HepG2 (cell line): Measurements from ENCODE around the gene FRMD4A. TPM values are rescaled to one million over a fixed set of nuclear protein-coding genes. Genes with fewer than 3 reads are reported as not detected.

Experiments
- ATAC-seq: fragments of 200-7000 bp; cut with Tn5 transposase; 3 replicates; pipeline ENCODE4 v1.9.1; 2020; ENCODE audit warnings: mild to moderate bottlenecking, moderate library complexity
- BruUV-seq: library from RNA; stranded (reverse); fragments of 400-500 nt; replicated peaks from 2 replicates; lab custom pipeline; 2021; lab: Mats Ljungman, UMichigan
- CTCF ChIA-PET: fragments of 300-600 bp; formaldehyde crosslinking; extraction: SDS; loops from one replicate; lab custom pipeline; 2021; ENCODE audit warnings: low total read pairs, inconsistent platforms, low intra/inter-chr PET ratio; lab: Yijun Ruan, JAX
- POLR2A ChIA-PET: fragments of 350-600 bp; sonication (Branson Sonifier 250); formaldehyde crosslinking; loops from one replicate; lab custom pipeline; 2020; ENCODE audit warnings: antibody characterized with exemption, inconsistent platforms; lab: Yijun Ruan, JAX
- DNase-seq: peaks from one replicate; pipeline ENCODE4 v3.0.0-alpha.2; 2015; ENCODE audit warnings: low spot score
- FAIRE-seq: peaks from 3 replicates; lab custom pipeline; 2011; peaks lifted over from hg19 to GRCh38; lab: Jason Lieb, UNC
- H2AFZ ChIP-seq: one replicate; pipeline ENCODE4 v1.6.1; 2011; ENCODE audit warnings: low read length, inconsistent platforms
- H3K27ac ChIP-seq: fragments of 300-600 bp; 3 replicates; pipeline ENCODE4 v1.8.0; 2011; ENCODE audit warnings: mixed run types, mild to moderate bottlenecking, mixed read lengths, low read length, inconsistent platforms; ENCODE audit not compliant: insufficient read depth; ENCODE audit errors: extremely low read length
- H3K27me3 ChIP-seq, 2 experiments: fragments of 200-600 bp in 1 of 2; 2 replicates in 1 of 2; 3 replicates in 1 of 2; pipeline versions ENCODE4 v1.6.0 to v1.8.0; 2011; ENCODE audit warnings: low read length in 2 of 2, mild to moderate bottlenecking in 2 of 2, moderate library complexity in 2 of 2, inconsistent platforms in 1 of 2; ENCODE audit not compliant: insufficient read depth in 2 of 2, control insufficient read depth in 1 of 2
- H3K36me3 ChIP-seq, 2 experiments: fragments of 200-600 bp in 1 of 2; replicated peaks in 1 of 2; 2 replicates in 1 of 2; 3 replicates in 1 of 2; pipeline versions ENCODE4 v1.5.1 to v1.8.0; 2011; ENCODE audit warnings: low read length in 2 of 2, inconsistent platforms in 1 of 2; ENCODE audit not compliant: insufficient read depth in 2 of 2, control insufficient read depth in 1 of 2
- H3K4me1 ChIP-seq: 2 replicates; pipeline ENCODE4 v1.5.1; 2012; ENCODE audit warnings: low read length, inconsistent platforms; ENCODE audit not compliant: insufficient read depth
- H3K4me2 ChIP-seq: 2 replicates; pipeline ENCODE4 v1.6.0; 2011; ENCODE audit warnings: low read depth, low read length, inconsistent platforms
- H3K4me3 ChIP-seq, 3 experiments: fragments of 200-600 bp in 1 of 3; sonication (generic), shearing (Covaris generic) in 1 of 3; replicated peaks in 1 of 3; 2 replicates each; pipeline ENCODE4 v1.5.1; 2011 to 2016; ENCODE audit warnings: low read length in 3 of 3, inconsistent platforms in 2 of 3, low read depth in 2 of 3, mild to moderate bottlenecking in 2 of 3, control low read depth in 1 of 3, mixed read lengths in 1 of 3; ENCODE audit not compliant: insufficient read depth in 1 of 3
- H3K79me2 ChIP-seq: one replicate; pipeline ENCODE4 v1.6.1; 2011; ENCODE audit warnings: low read length, inconsistent platforms; ENCODE audit not compliant: insufficient read depth
- H3K9ac ChIP-seq: 2 replicates; pipeline ENCODE4 v1.6.0; 2011; ENCODE audit warnings: mild to moderate bottlenecking, low read depth, low read length, inconsistent platforms; ENCODE audit not compliant: insufficient read depth
- H3K9me3 ChIP-seq: 2 replicates; pipeline ENCODE4 v1.5.1; 2012; ENCODE audit warnings: mild to moderate bottlenecking, low read length
- H4K20me1 ChIP-seq: 2 replicates; pipeline ENCODE4 v1.6.0; 2011; ENCODE audit warnings: inconsistent platforms, mild to moderate bottlenecking, low read length, moderate library complexity; ENCODE audit not compliant: insufficient read depth
- ARNT ChIP-seq: fragments of 450-650 bp; IDR thresholded peaks from 2 replicates; pipeline ENCODE4 v1.6.1; 2017
- BORCS8-MEF2B ChIP-seq: sonication (generic); formaldehyde crosslinking; IDR thresholded peaks from 2 replicates; pipeline ENCODE4 v1.8.0; 2022; ENCODE audit warnings: mild to moderate bottlenecking, missing genetic modification reagents
- CAMTA2 ChIP-seq: sonication (generic); formaldehyde crosslinking; IDR thresholded peaks from 2 replicates; pipeline ENCODE4 v1.4.0; 2020; ENCODE audit warnings: mild to moderate bottlenecking, missing genetic modification reagents, borderline replicate concordance
- GTF3A ChIP-seq: sonication (generic); formaldehyde crosslinking; conservative IDR thresholded peaks from 2 replicates; pipeline ENCODE4 v1.4.0; 2020; ENCODE audit warnings: mild to moderate bottlenecking, missing genetic modification reagents
- HNRNPLL ChIP-seq: fragments of 200-400 bp; formaldehyde crosslinking; IDR thresholded peaks from 2 replicates; pipeline ENCODE4 v1.6.1; 2017; ENCODE audit warnings: mild to moderate bottlenecking, low read depth, low read length; ENCODE audit not compliant: poor library complexity, severe bottlenecking
- KDM4B ChIP-seq: sonication (generic); formaldehyde crosslinking; IDR thresholded peaks from 2 replicates; pipeline ENCODE4 v1.4.0; 2020; ENCODE audit warnings: missing genetic modification reagents
- NAIF1 ChIP-seq: sonication (generic); formaldehyde crosslinking; IDR thresholded peaks from 2 replicates; pipeline ENCODE4 v1.5.0; 2020; ENCODE audit warnings: mild to moderate bottlenecking, missing genetic modification reagents, borderline replicate concordance
- RORA ChIP-seq: sonication (generic); formaldehyde crosslinking; IDR thresholded peaks from 2 replicates; pipeline ENCODE4 v1.5.0; 2020; ENCODE audit warnings: mild to moderate bottlenecking, missing genetic modification reagents, moderate library complexity
- SATB2 ChIP-seq: sonication (generic); formaldehyde crosslinking; IDR thresholded peaks from 2 replicates; pipeline ENCODE4 v1.5.0; 2020; ENCODE audit warnings: missing genetic modification reagents
- SP2 ChIP-seq: sonication (generic); formaldehyde crosslinking; IDR thresholded peaks from 2 replicates; pipeline ENCODE4 v1.5.1; 2020; ENCODE audit warnings: mild to moderate bottlenecking, missing genetic modification reagents
- SPEN ChIP-seq: sonication (generic); formaldehyde crosslinking; IDR thresholded peaks from 2 replicates; pipeline ENCODE4 v1.5.1; 2020; ENCODE audit warnings: low read depth, mild to moderate bottlenecking, missing genetic modification reagents
- STAT5B ChIP-seq: sonication (generic); formaldehyde crosslinking; IDR thresholded peaks from 2 replicates; pipeline ENCODE4 v1.4.0; 2020; ENCODE audit warnings: missing genetic modification reagents
- U2AF2 ChIP-seq: fragments of 200-400 bp; formaldehyde crosslinking; IDR thresholded peaks from 2 replicates; pipeline ENCODE4 v1.6.1; 2017; ENCODE audit warnings: low read depth, mild to moderate bottlenecking, low read length
- YEATS4 ChIP-seq: sonication (generic); formaldehyde crosslinking; IDR thresholded peaks from 2 replicates; pipeline ENCODE4 v1.4.0; 2020; ENCODE audit warnings: missing genetic modification reagents, borderline replicate concordance
- ZNF121 ChIP-seq: sonication (generic); formaldehyde crosslinking; IDR thresholded peaks from 2 replicates; pipeline ENCODE4 v1.5.0; 2020; ENCODE audit warnings: mild to moderate bottlenecking, missing genetic modification reagents
- ZNF441 ChIP-seq: sonication (generic); formaldehyde crosslinking; IDR thresholded peaks from 2 replicates; pipeline ENCODE4 v1.7.0; 2021; ENCODE audit warnings: missing genetic modification reagents, borderline replicate concordance
- ZSCAN20 ChIP-seq: sonication (generic); formaldehyde crosslinking; IDR thresholded peaks from 2 replicates; pipeline ENCODE4 v1.4.0; 2020; ENCODE audit warnings: missing genetic modification reagents, mild to moderate bottlenecking, borderline replicate concordance
- WGBS: methylation state at CpG from one replicate; pipeline ENCODE4 v1.1.6; 2017; ENCODE audit warnings: low lambda C conversion rate; 5-methylcytosine and 5-hydroxymethylcytosine counted together
- in situ Hi-C: cut with HindIII; loops from 2 replicates; pipeline ENCODE4 v1.10.0; 2017; ENCODE audit warnings: low pct_unique_long_range_greater_than_20kb; ENCODE audit not compliant: extremely low pct_ligation_motif_present
- intact Hi-C: fragments of 100-400 bp; cut with micrococcal nuclease; formaldehyde crosslinking; loops from one replicate; pipeline ENCODE4 v1.10.0; 2022; ENCODE audit not compliant: unreplicated experiment
- polyA plus RNA-seq, 8 experiments: library from polyadenylated mRNA; depleted of rRNA in 3 of 8; stranded (reverse) in 7 of 8; unstranded in 1 of 8; fragments of >200 nt; fragmentation: Illumina TruSeq in 4 of 8; extraction: Trizol in 4 of 8; gene quantifications; 2 replicates each; pipeline versions ENCODE4 v1.2.1 to v1.2.3, GENCODE V29; 2011 to 2016; ENCODE audit warnings: low read depth in 4 of 8, missing spikeins in 1 of 8, mixed read lengths in 1 of 8; ENCODE audit not compliant: insufficient read depth in 1 of 8
- total RNA-seq, 5 experiments: library from RNA; depleted of rRNA; stranded (reverse); fragments of >200 nt; fragmentation: Illumina TruSeq; extraction: Trizol; gene quantifications; 2 replicates each; pipeline ENCODE4 v1.2.3, GENCODE V29; 2016; ENCODE audit warnings: low read depth in 1 of 5
- TF ChIP-seq, protein P1 (sequence below): sonication (generic); formaldehyde crosslinking; IDR thresholded peaks from 2 replicates; pipeline ENCODE4 v1.4.0; 2020; ENCODE audit warnings: mild to moderate bottlenecking, missing genetic modification reagents, borderline replicate concordance
- TF ChIP-seq, protein P2 (sequence below): IDR thresholded peaks from 2 replicates; pipeline ENCODE4 v1.6.1; 2016; ENCODE audit warnings: low read depth, control low read depth
- TF ChIP-seq, protein P3 (sequence below): sonication (generic); formaldehyde crosslinking; IDR thresholded peaks from 2 replicates; pipeline ENCODE4 v1.5.1; 2020; ENCODE audit warnings: mild to moderate bottlenecking, moderate library complexity, missing genetic modification reagents

The FRMD4A gene
- total and polyA plus RNA-seq, 2 of the 13 experiments (the other 11 are each of a cell fraction or from before 2014, with no cell fraction given): 0.09 to 0.26 TPM

DNA sequence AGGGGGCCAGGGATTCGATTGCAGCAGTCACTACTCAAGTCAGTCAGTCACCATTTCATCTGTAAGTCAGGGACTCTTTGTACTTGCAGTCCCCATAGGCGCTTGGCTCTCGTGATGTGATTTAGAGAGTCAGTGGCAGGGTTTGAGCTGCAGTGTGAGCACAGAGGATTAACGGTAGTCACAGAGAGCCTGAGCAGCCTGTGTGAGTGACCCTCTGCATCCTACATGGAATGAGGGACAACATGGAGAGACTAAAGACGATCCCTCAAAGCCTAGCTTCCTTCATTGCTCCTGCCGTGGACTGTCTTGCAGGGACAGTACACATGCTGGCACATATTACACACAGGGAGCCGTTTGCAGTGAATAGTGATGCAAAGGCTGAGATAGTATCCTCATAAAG is 687.7 kb downstream of the FRMD4A start:
- ChIA-PET POLR2A (no interaction called here), CTCF (no interaction called here)

More for the DNA sequence above, 687.7 kb downstream of the FRMD4A start:
- Histone ChIP-seq H3K79me2 (no peaks in the 10 kb centered on the region), H3K9me3 (peaks cover 15% of the 10 kb centered on the region), H3K27ac (no peak overlapping the region), H3K36me3 (peaks cover 0 to 3% of the 10 kb centered on the region in 2 experiments; a peak in 1 of 5 replicates), H3K9ac (no peak overlapping the region), H3K4me2 (no peak overlapping the region), H2AFZ (no peak overlapping the region)
- in situ Hi-C loops: no loop called here
- no peak for ATAC-seq
- no peak for TF ChIP-seq HNRNPLL
- no peak for TF ChIP-seq ARNT
- TF ChIP-seq, protein P1, sequence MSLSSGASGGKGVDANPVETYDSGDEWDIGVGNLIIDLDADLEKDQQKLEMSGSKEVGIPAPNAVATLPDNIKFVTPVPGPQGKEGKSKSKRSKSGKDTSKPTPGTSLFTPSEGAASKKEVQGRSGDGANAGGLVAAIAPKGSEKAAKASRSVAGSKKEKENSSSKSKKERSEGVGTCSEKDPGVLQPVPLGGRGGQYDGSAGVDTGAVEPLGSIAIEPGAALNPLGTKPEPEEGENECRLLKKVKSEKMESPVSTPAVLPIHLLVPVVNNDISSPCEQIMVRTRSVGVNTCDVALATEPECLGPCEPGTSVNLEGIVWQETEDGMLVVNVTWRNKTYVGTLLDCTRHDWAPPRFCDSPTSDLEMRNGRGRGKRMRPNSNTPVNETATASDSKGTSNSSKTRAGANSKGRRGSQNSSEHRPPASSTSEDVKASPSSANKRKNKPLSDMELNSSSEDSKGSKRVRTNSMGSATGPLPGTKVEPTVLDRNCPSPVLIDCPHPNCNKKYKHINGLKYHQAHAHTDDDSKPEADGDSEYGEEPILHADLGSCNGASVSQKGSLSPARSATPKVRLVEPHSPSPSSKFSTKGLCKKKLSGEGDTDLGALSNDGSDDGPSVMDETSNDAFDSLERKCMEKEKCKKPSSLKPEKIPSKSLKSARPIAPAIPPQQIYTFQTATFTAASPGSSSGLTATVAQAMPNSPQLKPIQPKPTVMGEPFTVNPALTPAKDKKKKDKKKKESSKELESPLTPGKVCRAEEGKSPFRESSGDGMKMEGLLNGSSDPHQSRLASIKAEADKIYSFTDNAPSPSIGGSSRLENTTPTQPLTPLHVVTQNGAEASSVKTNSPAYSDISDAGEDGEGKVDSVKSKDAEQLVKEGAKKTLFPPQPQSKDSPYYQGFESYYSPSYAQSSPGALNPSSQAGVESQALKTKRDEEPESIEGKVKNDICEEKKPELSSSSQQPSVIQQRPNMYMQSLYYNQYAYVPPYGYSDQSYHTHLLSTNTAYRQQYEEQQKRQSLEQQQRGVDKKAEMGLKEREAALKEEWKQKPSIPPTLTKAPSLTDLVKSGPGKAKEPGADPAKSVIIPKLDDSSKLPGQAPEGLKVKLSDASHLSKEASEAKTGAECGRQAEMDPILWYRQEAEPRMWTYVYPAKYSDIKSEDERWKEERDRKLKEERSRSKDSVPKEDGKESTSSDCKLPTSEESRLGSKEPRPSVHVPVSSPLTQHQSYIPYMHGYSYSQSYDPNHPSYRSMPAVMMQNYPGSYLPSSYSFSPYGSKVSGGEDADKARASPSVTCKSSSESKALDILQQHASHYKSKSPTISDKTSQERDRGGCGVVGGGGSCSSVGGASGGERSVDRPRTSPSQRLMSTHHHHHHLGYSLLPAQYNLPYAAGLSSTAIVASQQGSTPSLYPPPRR (CRISPR knock-in tag): no peak
- TF ChIP-seq RORA (CRISPR knock-in tag): no peak
- TF ChIP-seq U2AF2: no peak
- TF ChIP-seq SPEN: no peak
- no peak for TF ChIP-seq CAMTA2 (CRISPR knock-in tag)
- TF ChIP-seq, protein P2, sequence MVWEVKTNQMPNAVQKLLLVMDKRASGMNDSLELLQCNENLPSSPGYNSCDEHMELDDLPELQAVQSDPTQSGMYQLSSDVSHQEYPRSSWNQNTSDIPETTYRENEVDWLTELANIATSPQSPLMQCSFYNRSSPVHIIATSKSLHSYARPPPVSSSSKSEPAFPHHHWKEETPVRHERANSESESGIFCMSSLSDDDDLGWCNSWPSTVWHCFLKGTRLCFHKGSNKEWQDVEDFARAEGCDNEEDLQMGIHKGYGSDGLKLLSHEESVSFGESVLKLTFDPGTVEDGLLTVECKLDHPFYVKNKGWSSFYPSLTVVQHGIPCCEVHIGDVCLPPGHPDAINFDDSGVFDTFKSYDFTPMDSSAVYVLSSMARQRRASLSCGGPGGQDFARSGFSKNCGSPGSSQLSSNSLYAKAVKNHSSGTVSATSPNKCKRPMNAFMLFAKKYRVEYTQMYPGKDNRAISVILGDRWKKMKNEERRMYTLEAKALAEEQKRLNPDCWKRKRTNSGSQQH (CRISPR knock-in tag): no peak
- TF ChIP-seq NAIF1 (CRISPR knock-in tag): no peak
- TF ChIP-seq ZNF121 (CRISPR knock-in tag): no peak
- no peak for TF ChIP-seq BORCS8-MEF2B (CRISPR knock-in tag)
- TF ChIP-seq ZNF441 (CRISPR knock-in tag): no peak
- TF ChIP-seq YEATS4 (CRISPR knock-in tag): no peak
- TF ChIP-seq STAT5B: no peak
- no peak for TF ChIP-seq ZSCAN20 (CRISPR knock-in tag)
- TF ChIP-seq SATB2 (CRISPR knock-in tag): no peak
- TF ChIP-seq SP2 (CRISPR knock-in tag): no peak
- TF ChIP-seq KDM4B (CRISPR knock-in tag): no peak
- TF ChIP-seq, protein P3, sequence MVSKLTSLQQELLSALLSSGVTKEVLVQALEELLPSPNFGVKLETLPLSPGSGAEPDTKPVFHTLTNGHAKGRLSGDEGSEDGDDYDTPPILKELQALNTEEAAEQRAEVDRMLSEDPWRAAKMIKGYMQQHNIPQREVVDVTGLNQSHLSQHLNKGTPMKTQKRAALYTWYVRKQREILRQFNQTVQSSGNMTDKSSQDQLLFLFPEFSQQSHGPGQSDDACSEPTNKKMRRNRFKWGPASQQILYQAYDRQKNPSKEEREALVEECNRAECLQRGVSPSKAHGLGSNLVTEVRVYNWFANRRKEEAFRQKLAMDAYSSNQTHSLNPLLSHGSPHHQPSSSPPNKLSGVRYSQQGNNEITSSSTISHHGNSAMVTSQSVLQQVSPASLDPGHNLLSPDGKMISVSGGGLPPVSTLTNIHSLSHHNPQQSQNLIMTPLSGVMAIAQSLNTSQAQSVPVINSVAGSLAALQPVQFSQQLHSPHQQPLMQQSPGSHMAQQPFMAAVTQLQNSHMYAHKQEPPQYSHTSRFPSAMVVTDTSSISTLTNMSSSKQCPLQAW (CRISPR knock-in tag): no peak
- no peak for TF ChIP-seq GTF3A (CRISPR knock-in tag)
- TF ChIP-seq, all 625 proteins: peak for 0
- H3K4me1 ChIP-seq: no peaks in the 10 kb centered on the region
- no peak for FAIRE-seq
- WGBS: 77% methylated on average over 6 of the region's 7 CpGs
- H3K27me3 ChIP-seq: no peaks in the 10 kb centered on the region
- no TSS peak for BruUV-seq
- no peak for DNase-seq
- no peaks in the 10 kb centered on the region for H4K20me1 ChIP-seq
- no peak overlapping the region for H3K4me3 ChIP-seq
- intact Hi-C loops: no loop called here
